A549 (cell line): ENCODE results near the gene MB21D2. TPM values are rescaled to one million over a fixed set of nuclear protein-coding genes. Genes with fewer than 3 reads are reported as not detected.

Source experiments
- ATAC-seq, 2 experiments: fragments of 200-7000 bp in 1 of 2; fragments of >200 bp in 1 of 2; cut with Nextera tagmentation in 1 of 2; cut with Tn5 transposase in 1 of 2; 3 replicates each; pipeline versions ENCODE4 v1.8.0 to v1.9.1; 2018 to 2020; ENCODE audit warnings: mild to moderate bottlenecking in 1 of 2, moderate library complexity in 1 of 2
- CTCF ChIA-PET: fragments of 300-600 bp; sonication (Branson Sonifier 250); formaldehyde crosslinking; extraction: SDS; loops from one replicate; lab custom pipeline; 2021; ENCODE audit warnings: antibody characterized with exemption, inconsistent platforms; lab: Yijun Ruan, JAX
- POLR2A ChIA-PET: fragments of 350-600 bp; formaldehyde crosslinking; extraction: SDS; loops from one replicate; lab custom pipeline; 2021; ENCODE audit warnings: antibody characterized with exemption, inconsistent platforms; lab: Yijun Ruan, JAX
- DNase-seq, 2 experiments: peaks; one replicate each; pipeline versions ENCODE4 v3.0.0 to v3.0.0-alpha.2; 2011 to 2016; ENCODE audit warnings: low read depth in 1 of 2, low spot score in 1 of 2
- FAIRE-seq: peaks from 2 replicates; lab custom pipeline; 2011; peaks lifted over from hg19 to GRCh38; lab: Jason Lieb, UNC
- H3K27ac ChIP-seq, 2 experiments: fragments of >200 bp; sonication (Bioruptor Twin); formaldehyde crosslinking; 3 replicates each; pipeline ENCODE4 v1.5.1; 2016 to 2017
- H3K4me1 ChIP-seq: fragments of >200 bp; sonication (Bioruptor Twin); formaldehyde crosslinking; 3 replicates; pipeline ENCODE4 v1.6.1; 2016
- H3K4me2 ChIP-seq: fragments of >200 bp; sonication (Bioruptor Twin); formaldehyde crosslinking; 3 replicates; pipeline ENCODE4 v1.6.1; 2016
- H3K4me3 ChIP-seq: fragments of >200 bp; sonication (Bioruptor Twin); formaldehyde crosslinking; 3 replicates; pipeline ENCODE4 v1.5.1; 2016
- H3K9me3 ChIP-seq: fragments of >200 bp; sonication (Bioruptor Twin); formaldehyde crosslinking; 3 replicates; pipeline ENCODE4 v1.6.1; 2016
- BHLHE40 ChIP-seq: IDR thresholded peaks from 2 replicates; pipeline ENCODE4 v1.6.1; 2012; ENCODE audit warnings: low read depth, low read length, inconsistent platforms
- CHD2 ChIP-seq: fragments of 150-350 bp; IDR thresholded peaks from 2 replicates; pipeline ENCODE4 v1.6.1; 2014; ENCODE audit warnings: low read length; ENCODE audit not compliant: partially characterized antibody
- EP300 ChIP-seq, 2 experiments: fragments of >200 bp; sonication (Bioruptor Twin); formaldehyde crosslinking; IDR thresholded peaks; 2 replicates in 1 of 2; 3 replicates in 1 of 2; pipeline ENCODE4 v1.6.1; 2016 to 2017
- FOSL2 ChIP-seq, 2 experiments: fragments of 450-650 bp in 1 of 2; fragments of >200 bp in 1 of 2; sonication (Bioruptor Twin) in 1 of 2; formaldehyde crosslinking; IDR thresholded peaks; 2 replicates each; pipeline versions ENCODE4 v1.5.0 to v1.6.1; 2016 to 2020; ENCODE audit warnings: mild to moderate bottlenecking in 1 of 2, moderate library complexity in 1 of 2
- HOXB13 ChIP-seq: fragments of 250-450 bp; sonication (Bioruptor Pico); IDR thresholded peaks from 2 replicates; pipeline ENCODE4 v1.5.0; 2020; ENCODE audit warnings: low read depth, mild to moderate bottlenecking, moderate library complexity
- JUN ChIP-seq, 2 experiments: fragments of >200 bp; sonication (Bioruptor Twin); formaldehyde crosslinking; IDR thresholded peaks; 2 replicates in 1 of 2; 3 replicates in 1 of 2; pipeline ENCODE4 v1.6.1; 2016 to 2017
- KDM1A ChIP-seq: fragments of 200-600 bp; sonication (generic); IDR thresholded peaks from 2 replicates; pipeline ENCODE4 v1.6.1; 2016; ENCODE audit warnings: low read depth, mild to moderate bottlenecking
- MAFK ChIP-seq: fragments of 450-650 bp; IDR thresholded peaks from 2 replicates; pipeline ENCODE4 v1.6.1; 2014; ENCODE audit not compliant: partially characterized antibody
- MAZ ChIP-seq: fragments of 150-350 bp; IDR thresholded peaks from 2 replicates; pipeline ENCODE4 v1.6.1; 2014; ENCODE audit warnings: antibody characterized with exemption, low read depth, low read length, borderline replicate concordance
- POLR2A ChIP-seq: IDR thresholded peaks from 2 replicates; pipeline ENCODE4 v1.6.1; 2012; ENCODE audit warnings: mild to moderate bottlenecking, low read length
- RAD21 ChIP-seq, 2 experiments: fragments of >200 bp in 1 of 2; sonication (Bioruptor Twin) in 1 of 2; formaldehyde crosslinking in 1 of 2; IDR thresholded peaks in 1 of 2; conservative IDR thresholded peaks in 1 of 2; 2 replicates in 1 of 2; 3 replicates in 1 of 2; pipeline ENCODE4 v1.6.1; 2012 to 2018; ENCODE audit warnings: inconsistent platforms in 1 of 2
- RARB ChIP-seq: fragments of 250-450 bp; sonication (Bioruptor Pico); IDR thresholded peaks from 2 replicates; pipeline ENCODE4 v1.8.0; 2021; ENCODE audit warnings: mild to moderate bottlenecking, moderate library complexity
- RCOR1 ChIP-seq: fragments of 150-350 bp; IDR thresholded peaks from 2 replicates; pipeline ENCODE4 v1.6.1; 2014; ENCODE audit warnings: antibody characterized with exemption, low read length, low read depth
- RNF2 ChIP-seq: fragments of 200-600 bp; sonication (generic); IDR thresholded peaks from 2 replicates; pipeline ENCODE4 v1.6.1; 2016; ENCODE audit warnings: low read depth, mild to moderate bottlenecking, antibody characterized with exemption, moderate library complexity, borderline replicate concordance
- SMC3 ChIP-seq: fragments of >200 bp; sonication (Bioruptor Twin); formaldehyde crosslinking; IDR thresholded peaks from 3 replicates; pipeline ENCODE4 v1.6.1; 2018; ENCODE audit warnings: inconsistent platforms
- TFCP2L1 ChIP-seq: fragments of 250-450 bp; sonication (Bioruptor Pico); IDR thresholded peaks from 2 replicates; pipeline ENCODE4 v1.5.0; 2021; ENCODE audit warnings: mild to moderate bottlenecking
- ZFP36 ChIP-seq: fragments of 450-650 bp; IDR thresholded peaks from 2 replicates; pipeline ENCODE4 v1.6.1; 2014; ENCODE audit warnings: borderline replicate concordance; ENCODE audit not compliant: partially characterized antibody
- ZNF302 ChIP-seq: fragments of 250-450 bp; sonication (Bioruptor Pico); IDR thresholded peaks from 2 replicates; pipeline ENCODE4 v1.9.0; 2021; ENCODE audit warnings: inconsistent platforms, mild to moderate bottlenecking, moderate library complexity
- polyA plus RNA-seq, 4 experiments: library from polyadenylated mRNA; depleted of rRNA in 3 of 4; stranded (reverse); fragments of >200 nt; fragmentation: RNase III in 1 of 4; extraction: RNeasy Plus Mini Kit Qiagen cat#74134 plus additional on column Dnase treatment in 1 of 4; gene quantifications; 2 replicates in 3 of 4; 3 replicates in 1 of 4; pipeline ENCODE4 v1.2.3, GENCODE V29; 2011 to 2017
- TF ChIP-seq, protein P1 (sequence below): fragments of 250-450 bp; sonication (Bioruptor Pico); IDR thresholded peaks from 2 replicates; pipeline ENCODE4 v1.5.0; 2020; ENCODE audit warnings: low read depth, mild to moderate bottlenecking, moderate library complexity
- TF ChIP-seq, protein P2 (sequence below): fragments of 200-600 bp; sonication (generic); IDR thresholded peaks from 2 replicates; pipeline ENCODE4 v1.6.1; 2016; ENCODE audit warnings: antibody characterized with exemption, mild to moderate bottlenecking, moderate library complexity
- TF ChIP-seq, protein P3 (sequence below): IDR thresholded peaks from 2 replicates; pipeline ENCODE4 v1.6.1; 2012
- TF ChIP-seq, protein P4 (sequence below): IDR thresholded peaks from 2 replicates; pipeline ENCODE4 v1.6.1; 2012; ENCODE audit warnings: low read depth, borderline replicate concordance

MB21D2 gene
- polyA plus RNA-seq, 2 of the 4 experiments (the other 2 are of a cell fraction), result 4.8 to 7.5 TPM

DNA sequence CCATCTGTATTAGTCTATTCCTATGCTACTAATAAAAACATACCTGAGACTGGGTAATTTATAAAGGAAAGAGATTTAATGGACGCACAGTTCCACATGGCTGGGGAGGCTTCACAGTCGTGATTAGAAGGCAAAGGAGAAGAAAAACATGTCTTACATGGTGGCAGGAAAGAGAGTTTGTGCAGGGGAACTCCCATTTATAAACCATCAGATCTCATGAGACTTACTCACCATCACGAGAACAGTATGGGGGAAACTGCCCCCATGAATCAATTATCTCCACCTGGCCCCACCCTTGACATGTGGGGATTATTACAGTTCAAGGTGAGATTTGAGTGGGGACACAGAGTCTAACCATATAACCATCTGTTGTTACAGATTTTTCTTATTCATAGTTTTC lies 42.1 kb upstream of the MB21D2 start (continued):
- TF ChIP-seq SMC3 (no peak), ZNF302 (CRISPR knock-in tag) (no peak)
- TF ChIP-seq, all 56 proteins: peak for 0

DNA sequence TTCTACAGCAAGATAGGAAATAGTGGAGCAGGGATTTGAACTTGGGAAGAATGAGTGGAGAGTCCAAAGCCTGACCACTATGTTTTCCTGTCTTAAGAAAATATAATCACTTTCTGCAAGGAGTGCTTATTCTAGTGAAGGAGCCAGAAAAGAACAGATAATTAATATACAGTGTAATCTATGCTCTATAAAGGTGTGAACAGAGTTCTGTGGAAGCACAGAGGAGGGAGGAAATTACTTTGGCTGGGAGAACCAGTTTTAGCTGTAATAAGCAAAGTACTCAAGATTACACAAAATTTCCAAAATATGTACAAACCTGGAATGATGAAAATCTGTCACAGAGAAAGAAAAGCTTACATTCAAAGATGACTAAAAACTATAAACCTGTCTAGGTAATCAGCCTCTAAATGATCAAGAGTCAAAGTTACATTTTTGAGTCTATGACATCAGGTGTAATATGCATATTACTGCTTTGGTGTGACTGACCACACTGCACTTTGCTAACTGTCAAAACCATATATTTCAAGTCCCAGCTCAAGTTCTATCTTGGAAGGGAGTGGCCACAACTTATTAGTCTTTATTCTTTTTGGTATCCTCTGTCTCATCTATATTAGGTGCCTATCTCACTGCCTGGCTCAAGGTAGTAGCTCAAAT lies 40.7 kb upstream of the MB21D2 start:
- no peak for FAIRE-seq
- ChIA-PET POLR2A (no interaction called here), CTCF (interaction anchor here (0.6 to 2.4 kb wide), 2 partner anchors 56 to 142 kb away, joined by 3 to 5 read pairs; no protein-coding TSS in a partner anchor)
- H3K27ac ChIP-seq, result peak overlapping the region; percentile 48 to 81; a peak in 5 of 6 replicates
- DNase-seq, result no peak
- no peak for TF ChIP-seq FOSL2 (IDR thresholded peaks at IDR 0.05)
- TF ChIP-seq FOSL2 (CRISPR knock-in tag; IDR thresholded peaks at IDR 0.05), result no peak
- no peak for TF ChIP-seq JUN (IDR thresholded peaks at IDR 0.05)
- TF ChIP-seq, protein P1, sequence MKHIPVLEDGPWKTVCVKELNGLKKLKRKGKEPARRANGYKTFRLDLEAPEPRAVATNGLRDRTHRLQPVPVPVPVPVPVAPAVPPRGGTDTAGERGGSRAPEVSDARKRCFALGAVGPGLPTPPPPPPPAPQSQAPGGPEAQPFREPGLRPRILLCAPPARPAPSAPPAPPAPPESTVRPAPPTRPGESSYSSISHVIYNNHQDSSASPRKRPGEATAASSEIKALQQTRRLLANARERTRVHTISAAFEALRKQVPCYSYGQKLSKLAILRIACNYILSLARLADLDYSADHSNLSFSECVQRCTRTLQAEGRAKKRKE (CRISPR knock-in tag), result no peak
- no peak for TF ChIP-seq MAFK
- no peak for TF ChIP-seq CHD2
- TF ChIP-seq EP300 (IDR thresholded peaks at IDR 0.05), result no peak
- no peak for TF ChIP-seq HOXB13 (CRISPR knock-in tag)
- TF ChIP-seq, protein P2, sequence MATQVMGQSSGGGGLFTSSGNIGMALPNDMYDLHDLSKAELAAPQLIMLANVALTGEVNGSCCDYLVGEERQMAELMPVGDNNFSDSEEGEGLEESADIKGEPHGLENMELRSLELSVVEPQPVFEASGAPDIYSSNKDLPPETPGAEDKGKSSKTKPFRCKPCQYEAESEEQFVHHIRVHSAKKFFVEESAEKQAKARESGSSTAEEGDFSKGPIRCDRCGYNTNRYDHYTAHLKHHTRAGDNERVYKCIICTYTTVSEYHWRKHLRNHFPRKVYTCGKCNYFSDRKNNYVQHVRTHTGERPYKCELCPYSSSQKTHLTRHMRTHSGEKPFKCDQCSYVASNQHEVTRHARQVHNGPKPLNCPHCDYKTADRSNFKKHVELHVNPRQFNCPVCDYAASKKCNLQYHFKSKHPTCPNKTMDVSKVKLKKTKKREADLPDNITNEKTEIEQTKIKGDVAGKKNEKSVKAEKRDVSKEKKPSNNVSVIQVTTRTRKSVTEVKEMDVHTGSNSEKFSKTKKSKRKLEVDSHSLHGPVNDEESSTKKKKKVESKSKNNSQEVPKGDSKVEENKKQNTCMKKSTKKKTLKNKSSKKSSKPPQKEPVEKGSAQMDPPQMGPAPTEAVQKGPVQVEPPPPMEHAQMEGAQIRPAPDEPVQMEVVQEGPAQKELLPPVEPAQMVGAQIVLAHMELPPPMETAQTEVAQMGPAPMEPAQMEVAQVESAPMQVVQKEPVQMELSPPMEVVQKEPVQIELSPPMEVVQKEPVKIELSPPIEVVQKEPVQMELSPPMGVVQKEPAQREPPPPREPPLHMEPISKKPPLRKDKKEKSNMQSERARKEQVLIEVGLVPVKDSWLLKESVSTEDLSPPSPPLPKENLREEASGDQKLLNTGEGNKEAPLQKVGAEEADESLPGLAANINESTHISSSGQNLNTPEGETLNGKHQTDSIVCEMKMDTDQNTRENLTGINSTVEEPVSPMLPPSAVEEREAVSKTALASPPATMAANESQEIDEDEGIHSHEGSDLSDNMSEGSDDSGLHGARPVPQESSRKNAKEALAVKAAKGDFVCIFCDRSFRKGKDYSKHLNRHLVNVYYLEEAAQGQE, result no peak
- no peak for TF ChIP-seq ZFP36
- TF ChIP-seq RARB, result no peak
- no peak for TF ChIP-seq BHLHE40
- TF ChIP-seq, protein P3, sequence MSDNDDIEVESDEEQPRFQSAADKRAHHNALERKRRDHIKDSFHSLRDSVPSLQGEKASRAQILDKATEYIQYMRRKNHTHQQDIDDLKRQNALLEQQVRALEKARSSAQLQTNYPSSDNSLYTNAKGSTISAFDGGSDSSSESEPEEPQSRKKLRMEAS, result no peak
- TF ChIP-seq MAZ, result no peak
- no peak for TF ChIP-seq RNF2
- no peak for TF ChIP-seq POLR2A
- TF ChIP-seq KDM1A, result no peak
- no peak for TF ChIP-seq RCOR1
- TF ChIP-seq, protein P4, sequence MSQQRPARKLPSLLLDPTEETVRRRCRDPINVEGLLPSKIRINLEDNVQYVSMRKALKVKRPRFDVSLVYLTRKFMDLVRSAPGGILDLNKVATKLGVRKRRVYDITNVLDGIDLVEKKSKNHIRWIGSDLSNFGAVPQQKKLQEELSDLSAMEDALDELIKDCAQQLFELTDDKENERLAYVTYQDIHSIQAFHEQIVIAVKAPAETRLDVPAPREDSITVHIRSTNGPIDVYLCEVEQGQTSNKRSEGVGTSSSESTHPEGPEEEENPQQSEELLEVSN, result no peak
- no peak for TF ChIP-seq RAD21 (conservative IDR thresholded peaks at IDR 0.05 in 1 of 2, IDR thresholded peaks at IDR 0.05 in 1 of 2)
- TF ChIP-seq TFCP2L1 (CRISPR knock-in tag), result no peak
- H3K4me1 ChIP-seq, result peaks cover 17% of the 10 kb centered on the region; the same call in 2 of the 3 replicates
- peak overlapping the region; percentile 57 for H3K4me2 ChIP-seq
- no peak overlapping the region for H3K4me3 ChIP-seq
- no peaks in the 10 kb centered on the region for H3K9me3 ChIP-seq
- no peak for ATAC-seq
